Neuronal stem cell (in vitro differentiated cells): ENCODE measurements around the gene ARHGAP1.

ENCODE experiments used
- DNase-seq: peaks from one replicate; pipeline ENCODE4 v3.0.0-alpha.2; 2013; ENCODE audit warnings: low spot score
- H2AFZ ChIP-seq: one replicate; pipeline ENCODE4 v1.6.1; 2013; ENCODE audit warnings: mild to moderate bottlenecking, low read length, inconsistent platforms
- H2AK5ac ChIP-seq: 2 replicates; pipeline ENCODE4 v1.6.1; 2013; ENCODE audit warnings: low read depth, mild to moderate bottlenecking, inconsistent platforms, low read length, moderate library complexity, mixed read lengths
- H2BK120ac ChIP-seq: 2 replicates; pipeline ENCODE4 v1.6.1; 2013; ENCODE audit warnings: low read depth, mild to moderate bottlenecking, inconsistent platforms, low read length, moderate library complexity, mixed read lengths
- H2BK12ac ChIP-seq: one replicate; pipeline ENCODE4 v1.6.1; 2013; ENCODE audit warnings: low read length, inconsistent platforms
- H2BK15ac ChIP-seq: 2 replicates; pipeline ENCODE4 v1.6.1; 2013; ENCODE audit warnings: mild to moderate bottlenecking, low read length, inconsistent platforms, mixed read lengths
- H2BK5ac ChIP-seq: one replicate; pipeline ENCODE4 v1.6.1; 2013; ENCODE audit warnings: inconsistent platforms, mild to moderate bottlenecking, low read length, moderate library complexity
- H3K14ac ChIP-seq: one replicate; pipeline ENCODE4 v1.6.1; 2013; ENCODE audit warnings: low read length, inconsistent platforms
- H3K18ac ChIP-seq: 2 replicates; pipeline ENCODE4 v1.6.1; 2013; ENCODE audit warnings: low read length, inconsistent platforms
- H3K23ac ChIP-seq: 2 replicates; pipeline ENCODE4 v1.6.1; 2013; ENCODE audit warnings: low read depth, mild to moderate bottlenecking, mixed read lengths, low read length, inconsistent platforms; ENCODE audit not compliant: poor library complexity
- H3K27ac ChIP-seq: replicated peaks from 3 replicates; pipeline ENCODE4 v1.5.1; 2013; ENCODE audit warnings: low read length, inconsistent platforms
- H3K27me3 ChIP-seq, 3 experiments: 2 replicates each; pipeline ENCODE4 v1.6.1; 2013; ENCODE audit warnings: low read length in 3 of 3, mild to moderate bottlenecking in 2 of 3, inconsistent platforms in 1 of 3, low read depth in 1 of 3, mixed read lengths in 1 of 3, moderate library complexity in 1 of 3; ENCODE audit not compliant: control insufficient read depth in 3 of 3, insufficient read depth in 3 of 3
- H3K36me3 ChIP-seq, 2 donors: replicated peaks in 1 of 2; 2 replicates each; pipeline ENCODE4 v1.6.1; 2013; ENCODE audit warnings: low read length in 2 of 2; ENCODE audit not compliant: control insufficient read depth in 2 of 2, insufficient read depth in 2 of 2
- H3K4ac ChIP-seq: 2 replicates; pipeline ENCODE4 v1.6.1; 2013; ENCODE audit warnings: inconsistent platforms, mild to moderate bottlenecking, low read length, moderate library complexity
- H3K4me1 ChIP-seq, 2 donors: 1 replicate in 1 of 2; 2 replicates in 1 of 2; pipeline ENCODE4 v1.6.1; 2013; ENCODE audit warnings: low read length in 2 of 2, low read depth in 1 of 2; ENCODE audit not compliant: control insufficient read depth in 2 of 2, insufficient read depth in 1 of 2
- H3K4me2 ChIP-seq: one replicate; pipeline ENCODE4 v1.6.1; 2013; ENCODE audit warnings: mild to moderate bottlenecking, low read length, inconsistent platforms; ENCODE audit not compliant: insufficient read depth, poor library complexity, severe bottlenecking
- H3K4me3 ChIP-seq, 2 donors: 2 replicates each; pipeline ENCODE4 v1.5.1; 2013; ENCODE audit warnings: low read length in 2 of 2, mild to moderate bottlenecking in 2 of 2, inconsistent platforms in 1 of 2, moderate library complexity in 1 of 2
- H3K79me1 ChIP-seq: one replicate; pipeline ENCODE4 v1.6.1; 2013; ENCODE audit warnings: low read depth, mild to moderate bottlenecking, inconsistent platforms, low read length, moderate library complexity
- H3K9ac ChIP-seq: one replicate; pipeline ENCODE4 v1.6.1; 2013; ENCODE audit warnings: mild to moderate bottlenecking, low read depth, low read length, inconsistent platforms; ENCODE audit not compliant: poor library complexity
- H3K9me3 ChIP-seq, 2 donors: replicated peaks in 1 of 2; 2 replicates each; pipeline versions ENCODE3 to v1.6.1; 2013; ENCODE audit warnings: low read length in 2 of 2, mild to moderate bottlenecking in 2 of 2, inconsistent platforms in 1 of 2, low read depth in 1 of 2, mixed read lengths in 1 of 2, moderate library complexity in 1 of 2; ENCODE audit not compliant: control insufficient read depth in 2 of 2, insufficient read depth in 1 of 2
- H4K8ac ChIP-seq: one replicate; pipeline ENCODE4 v1.6.1; 2013; ENCODE audit warnings: low read depth, mild to moderate bottlenecking, inconsistent platforms, low read length, moderate library complexity
- H4K91ac ChIP-seq: one replicate; pipeline ENCODE4 v1.6.1; 2013; ENCODE audit warnings: low read length, low read depth, mild to moderate bottlenecking, inconsistent platforms; ENCODE audit not compliant: poor library complexity
- WGBS, 2 donors: extraction: QIAGEN DNeasy Blood & Tissue Kit; methylation state at CpG; one replicate each; pipeline ENCODE4 v1.1.7; 2013; ENCODE audit warnings: missing lambda C conversion rate in 2 of 2, mixed read lengths in 1 of 2; ENCODE audit not compliant: insufficient read length in 2 of 2, insufficient replicate concordance in 1 of 2; ENCODE audit errors: extremely low coverage in 2 of 2; 5-methylcytosine and 5-hydroxymethylcytosine counted together

Gene ARHGAP1

GRCh38 chr11:46696212-46696558, 4.2 kb downstream of the ARHGAP1 start:
- Histone ChIP-seq H3K4me2 (no peak overlapping the region), H3K14ac (no peak overlapping the region), H3K27me3 (no peaks in the 10 kb centered on the region), H2BK120ac (no peak overlapping the region), H3K27ac (no peak overlapping the region), H3K9ac (no peak overlapping the region), H2AK5ac (no peak overlapping the region), H3K23ac (peak overlapping the region; percentile 80), H3K79me1 (peaks cover 7% of the 10 kb centered on the region), H3K18ac (no peak overlapping the region), H3K36me3 (peaks cover 16 to 38% of the 10 kb centered on the region in 2 donors), H3K4me3 (no peak overlapping the region), H3K4me1 (no peaks in the 10 kb centered on the region), H4K8ac (no peak overlapping the region), H2BK12ac (no peak overlapping the region), H2BK5ac (no peak overlapping the region), H2BK15ac (no peak overlapping the region), H3K4ac (no peak overlapping the region), H3K9me3 (no peaks in the 10 kb centered on the region), H2AFZ (no peak overlapping the region), H4K91ac (no peak overlapping the region)
- DNase-seq, result no peak
- no CpG with 5 or more reads among the region's 11 CpGs for WGBS, 2 donors

GRCh38 chr11:46695345-46696211, 4.8 kb downstream of the ARHGAP1 start:
- DNase-seq, result no peak
- peaks cover 7% of the 10 kb centered on the region for H3K79me1 ChIP-seq
- H3K4ac ChIP-seq, result no peak overlapping the region
- no peak overlapping the region for H3K18ac ChIP-seq
- no peak overlapping the region for H3K27ac ChIP-seq
- H2AFZ ChIP-seq, result no peak overlapping the region
- H3K27me3 ChIP-seq, result no peaks in the 10 kb centered on the region
- H2AK5ac ChIP-seq, result no peak overlapping the region
- H3K4me3 ChIP-seq, result no peak overlapping the region
- H2BK120ac ChIP-seq, result no peak overlapping the region
- H2BK15ac ChIP-seq, result no peak overlapping the region
- no peak overlapping the region for H2BK12ac ChIP-seq
- WGBS, 2 donors, result no CpG with 5 or more reads among the region's 12 CpGs
- no peaks in the 10 kb centered on the region for H3K4me1 ChIP-seq
- H3K9me3 ChIP-seq, result no peaks in the 10 kb centered on the region
- H2BK5ac ChIP-seq, result peak overlapping the region; percentile 82
- H3K4me2 ChIP-seq, result no peak overlapping the region
- no peak overlapping the region for H4K91ac ChIP-seq
- H3K23ac ChIP-seq, result no peak overlapping the region
- H3K9ac ChIP-seq, result no peak overlapping the region
- H4K8ac ChIP-seq, result no peak overlapping the region
- peaks cover 16 to 38% of the 10 kb centered on the region in 2 donors for H3K36me3 ChIP-seq
- no peak overlapping the region for H3K14ac ChIP-seq

- Histone ChIP-seq H3K4me2 (no peak overlapping the region), H3K18ac (no peak overlapping the region), H3K4me3 (no peak overlapping the region), H2BK15ac (no peak overlapping the region), H2BK120ac (peak overlapping the region; percentile 31), H4K8ac (no peak overlapping the region), H3K4me1 (no peaks in the 10 kb centered on the region), H4K91ac (no peak overlapping the region), H2BK12ac (no peak overlapping the region), H3K79me1 (peaks cover 7% of the 10 kb centered on the region), H3K9ac (no peak overlapping the region), H2BK5ac (no peak overlapping the region), H3K27me3 (no peaks in the 10 kb centered on the region), H3K9me3 (no peaks in the 10 kb centered on the region), H3K23ac (no peak overlapping the region), H3K36me3 (peaks cover 16 to 38% of the 10 kb centered on the region in 2 donors), H2AFZ (no peak overlapping the region), H3K27ac (no peak overlapping the region), H3K14ac (no peak overlapping the region), H2AK5ac (no peak overlapping the region), H3K4ac (no peak overlapping the region)
- no CpG with 5 or more reads among the region's 7 CpGs for WGBS, 2 donors
- DNase-seq, result no peak
These were observed 5.8 kb downstream of the ARHGAP1 start for GRCh38 chr11:46694607-46695006.

GRCh38 chr11:46694072-46694471, 6.3 kb downstream of the ARHGAP1 start:
- Histone ChIP-seq H4K91ac (no peak overlapping the region), H3K27ac (no peak overlapping the region), H2BK15ac (no peak overlapping the region), H3K4me3 (no peak overlapping the region), H3K4me2 (no peak overlapping the region), H3K27me3 (no peaks in the 10 kb centered on the region), H2BK120ac (no peak overlapping the region), H3K9ac (no peak overlapping the region), H3K4ac (no peak overlapping the region), H3K36me3 (peaks cover 16 to 40% of the 10 kb centered on the region in 2 donors), H2AK5ac (no peak overlapping the region), H3K9me3 (no peaks in the 10 kb centered on the region), H2BK5ac (no peak overlapping the region), H3K23ac (no peak overlapping the region), H4K8ac (no peak overlapping the region), H3K14ac (no peak overlapping the region), H3K18ac (no peak overlapping the region), H2AFZ (no peak overlapping the region), H3K4me1 (no peaks in the 10 kb centered on the region), H2BK12ac (no peak overlapping the region), H3K79me1 (peaks cover 7% of the 10 kb centered on the region)
- no peak for DNase-seq
- WGBS, 2 donors, result no CpG with 5 or more reads among the region's 6 CpGs
